ENCODE data around the gene GCM1.

DNA sequence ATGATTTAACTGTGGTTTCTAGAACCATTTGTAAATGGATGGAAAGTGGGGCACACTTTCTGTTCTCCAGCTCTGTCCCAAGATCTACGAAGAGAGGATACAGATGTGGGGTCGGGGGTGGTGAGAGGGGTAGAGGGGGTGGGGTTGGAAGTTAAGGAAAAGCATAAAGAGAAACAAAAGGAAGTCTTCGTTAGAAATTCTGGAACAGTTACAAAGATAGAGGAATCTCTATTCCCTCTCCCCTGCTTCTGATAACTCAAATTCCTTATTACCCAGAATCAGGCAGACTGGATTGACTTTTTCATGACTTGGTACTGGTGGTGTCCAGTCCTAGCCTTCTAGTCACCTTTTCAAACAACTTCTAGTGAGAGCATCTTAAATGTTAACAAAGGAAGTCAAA is 4.9 kb downstream of the GCM1 start:
- TF ChIP-seq, protein P1, sequence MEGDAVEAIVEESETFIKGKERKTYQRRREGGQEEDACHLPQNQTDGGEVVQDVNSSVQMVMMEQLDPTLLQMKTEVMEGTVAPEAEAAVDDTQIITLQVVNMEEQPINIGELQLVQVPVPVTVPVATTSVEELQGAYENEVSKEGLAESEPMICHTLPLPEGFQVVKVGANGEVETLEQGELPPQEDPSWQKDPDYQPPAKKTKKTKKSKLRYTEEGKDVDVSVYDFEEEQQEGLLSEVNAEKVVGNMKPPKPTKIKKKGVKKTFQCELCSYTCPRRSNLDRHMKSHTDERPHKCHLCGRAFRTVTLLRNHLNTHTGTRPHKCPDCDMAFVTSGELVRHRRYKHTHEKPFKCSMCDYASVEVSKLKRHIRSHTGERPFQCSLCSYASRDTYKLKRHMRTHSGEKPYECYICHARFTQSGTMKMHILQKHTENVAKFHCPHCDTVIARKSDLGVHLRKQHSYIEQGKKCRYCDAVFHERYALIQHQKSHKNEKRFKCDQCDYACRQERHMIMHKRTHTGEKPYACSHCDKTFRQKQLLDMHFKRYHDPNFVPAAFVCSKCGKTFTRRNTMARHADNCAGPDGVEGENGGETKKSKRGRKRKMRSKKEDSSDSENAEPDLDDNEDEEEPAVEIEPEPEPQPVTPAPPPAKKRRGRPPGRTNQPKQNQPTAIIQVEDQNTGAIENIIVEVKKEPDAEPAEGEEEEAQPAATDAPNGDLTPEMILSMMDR (conservative IDR thresholded peaks at IDR 0.05; ENCODE audit: low read length): no peak
- no peak for TF ChIP-seq EZH2phosphoT487 (IDR thresholded peaks at IDR 0.05; ENCODE audit: borderline replicate concordance)

All from Loucy (cell line).